CD14-positive monocyte (primary cell): ENCODE data around the gene THAP12. TPM values are rescaled to one million over a fixed set of nuclear protein-coding genes. Genes with fewer than 3 reads are reported as not detected.

Experiments used
- DNase-seq, 3 donors: peaks; one replicate each; pipeline ENCODE4 v3.0.0-alpha.2; 2011 to 2022
- H2AFZ ChIP-seq: 2 replicates; pipeline ENCODE4 v1.6.0; 2012; ENCODE audit warnings: mild to moderate bottlenecking, low read depth, low read length, inconsistent platforms; ENCODE audit not compliant: insufficient read depth, poor library complexity, severe bottlenecking
- H3K27ac ChIP-seq, 2 donors: 1 replicate in 1 of 2; 2 replicates in 1 of 2; pipeline ENCODE4 v1.5.1; 2012 to 2013; ENCODE audit warnings: low read length in 2 of 2, control low read depth in 1 of 2, inconsistent platforms in 1 of 2, low read depth in 1 of 2, mild to moderate bottlenecking in 1 of 2
- H3K27me3 ChIP-seq, 2 donors: one replicate each; pipeline versions ENCODE4 v1.6.0 to v1.6.1; 2011 to 2013; ENCODE audit warnings: low read length in 2 of 2; ENCODE audit not compliant: control insufficient read depth in 2 of 2, insufficient read depth in 2 of 2
- H3K36me3 ChIP-seq, 2 donors: replicated peaks in 1 of 2; 1 replicate in 1 of 2; 2 replicates in 1 of 2; pipeline versions ENCODE4 v1.5.1 to v1.6.1; 2012 to 2013; ENCODE audit warnings: low read length in 2 of 2, control low read depth in 1 of 2, inconsistent platforms in 1 of 2, mild to moderate bottlenecking in 1 of 2; ENCODE audit not compliant: insufficient read depth in 2 of 2, control insufficient read depth in 1 of 2
- H3K4me1 ChIP-seq, 2 donors: 1 replicate in 1 of 2; 2 replicates in 1 of 2; pipeline versions ENCODE4 v1.5.1 to v1.6.1; 2012 to 2013; ENCODE audit warnings: low read length in 2 of 2, control low read depth in 1 of 2, inconsistent platforms in 1 of 2, mild to moderate bottlenecking in 1 of 2, moderate library complexity in 1 of 2; ENCODE audit not compliant: insufficient read depth in 2 of 2, control insufficient read depth in 1 of 2
- H3K4me2 ChIP-seq: replicated peaks from 2 replicates; pipeline ENCODE3; 2012; ENCODE audit warnings: low read length, moderate library complexity, mild to moderate bottlenecking; ENCODE audit not compliant: poor library complexity, severe bottlenecking; ENCODE audit errors: extremely low read depth
- H3K4me3 ChIP-seq, 3 experiments: fragments of 200-600 bp in 1 of 3; sonication (generic) in 1 of 3; replicated peaks in 1 of 3; 1 replicate in 2 of 3; 2 replicates in 1 of 3; pipeline ENCODE4 v1.5.1; 2011 to 2013; ENCODE audit warnings: low read length in 3 of 3, mild to moderate bottlenecking in 3 of 3, control low read depth in 2 of 3, low read depth in 2 of 3, inconsistent platforms in 1 of 3, moderate library complexity in 1 of 3
- H3K79me2 ChIP-seq: 2 replicates; pipeline ENCODE4 v1.6.0; 2012; ENCODE audit warnings: mild to moderate bottlenecking, control low read depth, inconsistent platforms, low read length, moderate library complexity; ENCODE audit not compliant: insufficient read depth
- H3K9ac ChIP-seq: 2 replicates; pipeline ENCODE4 v1.6.0; 2017; ENCODE audit warnings: low read length, mild to moderate bottlenecking; ENCODE audit not compliant: insufficient read depth, poor library complexity, severe bottlenecking
- H3K9me3 ChIP-seq, 2 donors: replicated peaks in 1 of 2; 1 replicate in 1 of 2; 2 replicates in 1 of 2; pipeline versions ENCODE4 v1.5.1 to v1.6.1; 2012 to 2013; ENCODE audit warnings: low read length in 2 of 2, control low read depth in 1 of 2; ENCODE audit not compliant: control insufficient read depth in 1 of 2, insufficient read depth in 1 of 2
- H4K20me1 ChIP-seq: 2 replicates; pipeline ENCODE4 v1.6.0; 2012; ENCODE audit warnings: mild to moderate bottlenecking, low read length, control low read depth, moderate library complexity; ENCODE audit not compliant: insufficient read depth
- H3K27ac Mint-ChIP-seq, 7 donors: one replicate each; pipeline ENCODE4 v1.8.0; 2020; ENCODE audit warnings: mild to moderate bottlenecking in 7 of 7, mixed read lengths in 7 of 7, moderate library complexity in 6 of 7, inconsistent platforms in 2 of 7
- H3K27me3 Mint-ChIP-seq, 3 donors: one replicate each; pipeline ENCODE4 v1.8.0; 2021 to 2022; ENCODE audit warnings: low read depth in 3 of 3, mild to moderate bottlenecking in 3 of 3, mixed read lengths in 3 of 3, moderate library complexity in 3 of 3, inconsistent platforms in 1 of 3
- H3K36me3 Mint-ChIP-seq, 2 donors: one replicate each; pipeline ENCODE4 v1.8.0; 2020; ENCODE audit warnings: mixed read lengths in 2 of 2, inconsistent platforms in 1 of 2, mild to moderate bottlenecking in 1 of 2
- H3K4me1 Mint-ChIP-seq: one replicate; pipeline ENCODE4 v1.8.0; 2020; ENCODE audit warnings: mild to moderate bottlenecking, mixed read lengths
- H3K4me3 Mint-ChIP-seq, 2 donors: one replicate each; pipeline ENCODE4 v1.8.0; 2020; ENCODE audit warnings: mild to moderate bottlenecking in 2 of 2, mixed read lengths in 2 of 2, moderate library complexity in 1 of 2
- H3K9me3 Mint-ChIP-seq, 7 donors: one replicate each; pipeline ENCODE4 v1.8.0; 2020 to 2022; ENCODE audit warnings: mixed read lengths in 7 of 7, mild to moderate bottlenecking in 6 of 7, moderate library complexity in 6 of 7, inconsistent platforms in 2 of 7
- CTCF ChIP-seq: fragments of 200-600 bp; IDR thresholded peaks from one replicate; pipeline ENCODE4 v1.8.0; 2022; ENCODE audit warnings: antibody characterized with exemption, mild to moderate bottlenecking
- WGBS: methylation state at CpG from one replicate; pipeline ENCODE4 v1.1.5; 2013; ENCODE audit warnings: missing lambda C conversion rate; ENCODE audit not compliant: insufficient coverage; 5-methylcytosine and 5-hydroxymethylcytosine counted together
- intact Hi-C, 2 donors: fragments of 100-400 bp; cut with micrococcal nuclease; formaldehyde crosslinking; loops; one replicate each; pipeline versions ENCODE4 v1.15.0 to v1.15.1; 2023
- polyA plus RNA-seq, 3 donors: library from polyadenylated mRNA; depleted of rRNA in 1 of 3; unstranded in 2 of 3; stranded (reverse) in 1 of 3; fragments of 300-500 nt in 2 of 3; fragments of >200 nt in 1 of 3; fragmentation: Illumina TruSeq in 2 of 3; gene quantifications; 1 replicate in 2 of 3; 2 replicates in 1 of 3; pipeline ENCODE4 v1.2.3, GENCODE V29; 2012 to 2021

THAP12 gene
- polyA plus RNA-seq, 3 donors = 18.3 to 22.5 (median 20.0) TPM

GRCh38 chr11:76336597-76336996, 44.3 kb downstream of the THAP12 start:
- intact Hi-C loops = loop anchor here in 1 of 2 donors (5.0 kb wide), 1 partner anchor 46 kb away; the partner anchor contains the start of genes GVQW3 and THAP12
- H3K4me2 ChIP-seq = peak overlapping the region; percentile 23
- peak overlapping the region; percentile 74 to 96 (median 92) for H3K27ac Mint-ChIP-seq
- peaks cover 8 to 10% of the 10 kb centered on the region in 2 donors for H3K36me3 Mint-ChIP-seq
- H3K4me1 ChIP-seq = peaks cover 51 to 52% of the 10 kb centered on the region in 2 donors
- no peaks in the 10 kb centered on the region for H3K79me2 ChIP-seq
- H3K27ac ChIP-seq = peak overlapping the region; percentile 74 to 82
- peaks cover 48% of the 10 kb centered on the region for H3K4me1 Mint-ChIP-seq
- peak in 2 of 3 donors; percentile 27 to 46 for DNase-seq
- peaks cover 14 to 16% of the 10 kb centered on the region in 2 donors for H3K9me3 ChIP-seq
- no peaks in the 10 kb centered on the region for H3K36me3 ChIP-seq
- 50% methylated on average over 1 of the region's 2 CpGs for WGBS
- peak overlapping the region in 1 of 3 experiments; percentile 46 for H3K4me3 ChIP-seq
- H3K4me3 Mint-ChIP-seq = peak overlapping the region in 1 of 2 donors; percentile 54
- H3K27me3 Mint-ChIP-seq = no peaks in the 10 kb centered on the region
- no peak overlapping the region for H2AFZ ChIP-seq
- TF ChIP-seq CTCF = no peak
- no peaks in the 10 kb centered on the region for H4K20me1 ChIP-seq
- no peaks in the 10 kb centered on the region for H3K27me3 ChIP-seq
- no peak overlapping the region for H3K9ac ChIP-seq
- peaks cover 10 to 24% (median 20%) of the 10 kb centered on the region in 7 donors for H3K9me3 Mint-ChIP-seq

- no peak overlapping the region for H3K9ac ChIP-seq
- H3K4me1 ChIP-seq = peaks cover 51 to 52% of the 10 kb centered on the region in 2 donors
- Mint-ChIP-seq H3K9me3 (peaks cover 10 to 24% (median 20%) of the 10 kb centered on the region in 7 donors), H3K36me3 (peaks cover 4 to 10% of the 10 kb centered on the region in 2 donors), H3K4me1 (peaks cover 48% of the 10 kb centered on the region), H3K27ac (peak overlapping the region; percentile 89 to 96 (median 93)), H3K4me3 (no peak overlapping the region), H3K27me3 (no peaks in the 10 kb centered on the region)
- H3K79me2 ChIP-seq = no peaks in the 10 kb centered on the region
- no peaks in the 10 kb centered on the region for H3K27me3 ChIP-seq
- peak overlapping the region; percentile 74 to 82 for H3K27ac ChIP-seq
- H3K9me3 ChIP-seq = peaks cover 14 to 16% of the 10 kb centered on the region in 2 donors
- no peaks in the 10 kb centered on the region for H3K36me3 ChIP-seq
- no peak overlapping the region for H2AFZ ChIP-seq
- intact Hi-C loops = loop anchor here in 1 of 2 donors (5.0 kb wide), 1 partner anchor 46 kb away; the partner anchor contains the start of genes GVQW3 and THAP12
- no peaks in the 10 kb centered on the region for H4K20me1 ChIP-seq
- H3K4me3 ChIP-seq = peak overlapping the region in 1 of 3 experiments; percentile 46
- TF ChIP-seq CTCF = no peak
- DNase-seq = peak; percentile 93 to 98 (median 93)
- H3K4me2 ChIP-seq = peak overlapping the region; percentile 23
These were observed 45.1 kb downstream of the THAP12 start for GRCh38 chr11:76335842-76336241.
